Subcutaneous abdominal adipose tissue (tissue), 5 donors: ENCODE results near the gene SRMS.
"Not testable (repeated sequence)": the region's sequence is repeated elsewhere in the genome, so short reads cannot be mapped to it uniquely, and the experiment has no call there.

ENCODE experiments used
- H3K27ac ChIP-seq: one replicate; pipeline ENCODE4 v1.7.0; 2013; ENCODE audit warnings: low read depth, mild to moderate bottlenecking, inconsistent platforms, low read length, moderate library complexity
- H3K27me3 ChIP-seq, 5 donors: one replicate each; pipeline ENCODE4 v1.7.0; 2013; ENCODE audit warnings: low read length in 5 of 5, inconsistent platforms in 1 of 5; ENCODE audit not compliant: control insufficient read depth in 5 of 5, insufficient read depth in 4 of 5
- H3K36me3 ChIP-seq, 5 donors: one replicate each; pipeline ENCODE4 v1.7.0; 2013; ENCODE audit warnings: low read length in 5 of 5; ENCODE audit not compliant: control insufficient read depth in 5 of 5, insufficient read depth in 5 of 5
- H3K4me1 ChIP-seq, 5 donors: one replicate each; pipeline ENCODE4 v1.7.0; 2013; ENCODE audit warnings: low read length in 5 of 5, mild to moderate bottlenecking in 3 of 5, moderate library complexity in 1 of 5; ENCODE audit not compliant: control insufficient read depth in 5 of 5, insufficient read depth in 5 of 5
- H3K4me3 ChIP-seq, 5 donors: one replicate each; pipeline ENCODE4 v1.7.0; 2013; ENCODE audit warnings: low read length in 5 of 5, low read depth in 1 of 5
- H3K9ac ChIP-seq, 5 donors: one replicate each; pipeline ENCODE4 v1.7.0; 2013; ENCODE audit warnings: low read length in 5 of 5, mild to moderate bottlenecking in 4 of 5, moderate library complexity in 3 of 5
- H3K9me3 ChIP-seq, 5 donors: one replicate each; pipeline ENCODE4 v1.7.0; 2013; ENCODE audit warnings: low read length in 5 of 5; ENCODE audit not compliant: control insufficient read depth in 5 of 5
- donor health status: healthy.
- donor health status: healthy.
- donor health status: healthy.
- donor health status: healthy.
- donor health status: healthy.

Gene SRMS

DNA sequence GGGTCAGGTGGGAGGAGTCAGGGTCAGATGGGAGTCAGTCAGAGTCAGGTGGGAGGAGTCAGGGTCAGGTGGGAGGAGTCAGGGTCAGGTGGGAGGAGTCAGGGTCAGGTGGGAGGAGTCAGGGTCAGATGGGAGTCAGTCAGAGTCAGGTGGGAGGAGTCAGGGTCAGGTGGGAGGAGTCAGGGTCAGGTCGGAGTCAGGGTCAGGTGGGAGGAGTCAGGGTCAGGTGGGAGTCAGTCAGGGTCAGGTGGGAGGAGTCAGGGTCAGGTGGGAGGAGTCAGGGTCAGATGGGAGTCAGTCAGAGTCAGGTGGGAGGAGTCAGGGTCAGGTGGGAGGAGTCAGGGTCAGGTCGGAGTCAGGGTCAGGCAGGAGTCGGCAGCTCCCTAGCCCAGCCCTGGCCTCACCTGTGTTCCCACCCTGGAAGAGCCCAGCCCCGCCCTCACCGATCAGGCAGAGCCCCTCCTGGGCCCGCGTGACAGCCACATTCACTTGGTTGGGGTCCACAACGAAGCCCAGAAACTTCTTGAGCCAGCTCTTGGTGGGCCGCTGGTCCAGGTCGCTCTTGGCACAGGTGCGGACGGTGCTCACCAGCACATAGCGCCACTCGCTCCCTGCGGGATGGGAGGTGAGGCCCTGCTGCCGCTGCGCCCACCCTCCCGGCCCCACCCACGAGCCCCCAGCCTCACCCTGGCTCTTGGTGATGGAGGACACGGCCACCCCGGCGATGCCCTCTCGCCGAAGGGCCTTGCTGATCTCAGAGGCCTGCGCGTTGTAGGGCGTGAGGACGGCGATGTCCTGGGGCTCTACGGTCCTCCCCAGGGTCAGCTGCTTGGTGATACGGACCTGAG is 12.2 kb upstream of the SRMS start:
- not testable (repeated sequence) for H3K9ac ChIP-seq, H3K4me1 ChIP-seq, H3K27ac ChIP-seq, H3K4me3 ChIP-seq, H3K27me3 ChIP-seq, H3K9me3 ChIP-seq
- H3K36me3 ChIP-seq: peaks cover 0 to 56% (median 44%) of the 10 kb centered on the region in 5 donors

GRCh38 chr20:63558804-63559484 is 11.4 kb upstream of the SRMS start:
- H3K36me3 ChIP-seq: peaks cover 0 to 48% (median 37%) of the 10 kb centered on the region in 5 donors
- peaks cover 0 to 4% (median 0%) of the 10 kb centered on the region in 5 donors for H3K4me1 ChIP-seq
- no peaks in the 10 kb centered on the region for H3K9me3 ChIP-seq
- no peak overlapping the region for H3K9ac ChIP-seq
- H3K27ac ChIP-seq: no peak overlapping the region
- no peak overlapping the region for H3K4me3 ChIP-seq
- H3K27me3 ChIP-seq: peaks cover 0 to 14% (median 5%) of the 10 kb centered on the region in 5 donors

DNA sequence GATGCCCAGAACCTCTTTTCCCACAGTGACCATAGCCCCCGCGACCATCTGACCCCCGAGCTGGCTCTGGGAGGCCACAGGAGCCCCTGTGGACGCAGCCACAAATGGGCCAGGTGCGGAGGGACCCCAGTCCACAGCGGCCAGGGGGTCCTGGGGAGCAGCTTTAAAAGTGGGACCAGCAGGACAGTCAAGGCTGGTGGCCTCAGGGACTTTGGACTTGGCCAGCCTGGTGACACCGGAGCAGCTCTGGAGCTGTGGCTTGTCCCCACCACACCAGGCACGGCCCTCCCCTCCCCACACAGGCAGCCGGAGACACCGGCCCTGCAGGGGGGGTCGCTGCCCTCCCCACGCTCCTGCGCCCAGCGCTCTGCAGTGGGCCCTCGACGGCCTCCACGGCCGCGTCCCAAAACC is 9.9 kb upstream of the SRMS start:
- no peak overlapping the region for H3K27ac ChIP-seq
- H3K9ac ChIP-seq: no peak overlapping the region
- H3K36me3 ChIP-seq: peaks cover 0 to 34% (median 23%) of the 10 kb centered on the region in 5 donors
- H3K27me3 ChIP-seq: peaks cover 0 to 21% (median 11%) of the 10 kb centered on the region in 5 donors
- H3K9me3 ChIP-seq: no peaks in the 10 kb centered on the region
- no peak overlapping the region for H3K4me3 ChIP-seq
- H3K4me1 ChIP-seq: peaks cover 0 to 13% (median 4%) of the 10 kb centered on the region in 5 donors

DNA sequence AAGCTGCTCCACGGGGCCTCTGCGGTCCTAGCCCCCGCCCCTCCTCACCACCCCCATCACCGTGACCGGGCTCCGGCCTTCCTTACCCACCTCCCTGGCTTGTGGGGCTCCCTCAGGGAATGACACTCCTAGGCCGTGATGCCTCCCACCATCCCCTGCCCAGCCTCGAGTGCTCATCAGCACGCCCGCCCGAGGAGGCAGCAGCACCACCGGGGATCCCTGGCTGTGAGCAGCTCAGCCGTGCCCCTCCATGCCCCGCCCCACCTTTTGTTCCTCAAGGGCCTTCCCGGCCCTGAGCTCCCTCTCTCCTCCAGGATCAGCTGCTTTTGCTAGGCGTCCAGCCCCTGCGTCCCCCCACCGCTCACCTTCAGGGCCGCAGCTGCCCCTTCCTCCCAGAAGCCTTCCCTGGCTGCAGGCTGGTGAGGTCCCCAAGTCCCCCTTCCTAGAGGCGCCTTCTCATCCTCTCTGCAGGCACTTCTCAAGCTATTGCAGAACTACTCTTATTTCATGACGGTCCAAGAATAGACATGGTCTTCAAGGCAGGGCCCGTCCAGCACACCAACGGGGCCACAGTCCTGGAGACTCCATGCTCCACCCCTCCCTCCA is 9.4 kb upstream of the SRMS start:
- Histone ChIP-seq H3K9me3 (no peaks in the 10 kb centered on the region), H3K9ac (no peak overlapping the region), H3K27ac (no peak overlapping the region), H3K36me3 (peaks cover 0 to 30% (median 22%) of the 10 kb centered on the region in 5 donors), H3K4me1 (peaks cover 0 to 13% (median 4%) of the 10 kb centered on the region in 5 donors), H3K27me3 (peaks cover 0 to 22% (median 11%) of the 10 kb centered on the region in 5 donors), H3K4me3 (no peak overlapping the region)

DNA sequence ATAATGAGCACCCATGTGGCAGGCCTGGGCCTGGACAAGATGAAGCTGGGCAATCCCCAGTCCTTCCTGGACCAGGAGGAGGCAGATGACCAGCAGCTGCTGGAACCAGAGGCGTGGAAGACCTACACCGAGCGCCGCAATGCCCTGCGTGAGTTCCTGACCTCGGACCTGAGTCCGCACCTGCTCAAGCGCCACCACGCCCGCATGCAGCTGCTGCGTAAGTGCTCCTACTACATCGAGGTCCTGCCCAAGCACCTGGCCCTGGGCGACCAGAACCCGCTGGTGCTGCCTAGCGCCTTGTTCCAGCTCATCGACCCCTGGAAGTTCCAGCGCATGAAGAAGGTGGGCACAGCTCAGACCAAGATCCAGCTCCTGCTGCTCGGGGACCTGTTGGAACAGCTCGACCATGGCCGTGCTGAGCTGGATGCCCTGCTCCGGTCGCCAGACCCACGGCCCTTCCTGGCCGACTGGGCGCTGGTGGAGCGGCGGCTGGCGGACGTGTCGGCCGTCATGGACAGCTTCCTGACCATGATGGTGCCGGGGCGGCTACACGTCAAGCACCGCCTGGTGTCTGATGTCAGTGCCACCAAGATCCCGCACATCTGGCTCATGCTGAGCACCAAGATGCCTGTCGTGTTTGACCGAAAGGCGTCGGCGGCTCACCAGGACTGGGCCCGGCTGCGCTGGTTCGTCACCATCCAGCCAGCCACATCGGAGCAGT is 8.3 kb upstream of the SRMS start:
- Histone ChIP-seq H3K4me3 (no peak overlapping the region), H3K9me3 (no peaks in the 10 kb centered on the region), H3K9ac (no peak overlapping the region), H3K27ac (no peak overlapping the region), H3K36me3 (peaks cover 0 to 19% (median 11%) of the 10 kb centered on the region in 5 donors), H3K27me3 (peaks cover 0 to 27% (median 16%) of the 10 kb centered on the region in 5 donors), H3K4me1 (peaks cover 0 to 13% (median 4%) of the 10 kb centered on the region in 5 donors)

- Histone ChIP-seq H3K9me3 (no peaks in the 10 kb centered on the region), H3K36me3 (peaks cover 0 to 7% (median 3%) of the 10 kb centered on the region in 5 donors), H3K9ac (no peak overlapping the region), H3K27ac (no peak overlapping the region), H3K27me3 (peaks cover 5 to 36% (median 22%) of the 10 kb centered on the region in 5 donors), H3K4me1 (peaks cover 0 to 13% (median 4%) of the 10 kb centered on the region in 5 donors), H3K4me3 (peak overlapping the region in 2 of 5 donors; percentile 30 to 67)
Observed at GRCh38 chr20:63554361-63555278, 7.1 kb upstream of the SRMS start.

- Histone ChIP-seq H3K9me3 (no peaks in the 10 kb centered on the region), H3K9ac (peak within 1 kb of the TSS in 1 of 5 donors; percentile 45), H3K4me3 (peak within 1 kb of the TSS in 4 of 5 donors; percentile 25 to 67 (median 56)), H3K4me1 (peaks cover 0 to 13% (median 4%) of the 10 kb centered on the region in 5 donors), H3K36me3 (peaks cover 0 to 4% (median 0%) of the 10 kb centered on the region in 5 donors), H3K27me3 (peaks cover 10 to 41% (median 24%) of the 10 kb centered on the region in 5 donors), H3K27ac (no peak within 1 kb of the TSS)
Observed at GRCh38 chr20:63553933-63554290, 6.4 kb upstream of the SRMS start, which contains the start of gene FNDC11. FNDC11 (plus strand) TSS chr20:63554159; CDS start chr20:63555664, 1,505 bp downstream.

GRCh38 chr20:63553251-63553932 is 5.8 kb upstream of the SRMS start:
- Histone ChIP-seq H3K27ac (no peak overlapping the region), H3K4me1 (peaks cover 0 to 13% (median 4%) of the 10 kb centered on the region in 5 donors), H3K4me3 (peak overlapping the region in 4 of 5 donors; percentile 25 to 67 (median 56)), H3K9ac (peak overlapping the region in 1 of 5 donors; percentile 45), H3K9me3 (no peaks in the 10 kb centered on the region), H3K27me3 (peaks cover 14 to 46% (median 29%) of the 10 kb centered on the region in 5 donors), H3K36me3 (no peaks in the 10 kb centered on the region)
